Measurements from ENCODE around the gene DGCR6. TPM values are rescaled to one million over a fixed set of nuclear protein-coding genes. Genes with fewer than 3 reads are reported as not detected.
"Not testable (repeated sequence)": the region's sequence is repeated elsewhere in the genome, so short reads cannot be mapped to it uniquely, and the experiment has no call there.

The DGCR6 gene
- polyA plus RNA-seq (2013): 7.3 TPM

GRCh38 chr22:18905540-18906409 lies at the start of gene DGCR6:
DGCR6 (plus strand) TSS chr22:18906320; CDS start chr22:18906375, 55 bp downstream.
- H3K4me3 ChIP-seq (ENCODE audit: control insufficient read depth in 1 of 7, extremely low read depth in 1 of 7, insufficient read depth in 4 of 7, low read depth in 2 of 7, low read length in 6 of 7): no peak within 1 kb of the TSS
- no CpG with 5 or more reads among the region's 77 CpGs for WGBS (ENCODE audit: insufficient coverage)
- ChIA-PET POLR2A (no interaction called here), CTCF (interaction anchor here (1.1 to 1.4 kb wide), 3 partner anchors 26 to 50 kb away, joined by 3 to 7 read pairs (median 3); no protein-coding TSS in a partner anchor)
- no peaks in the 10 kb centered on the region for H3K9me3 ChIP-seq (ENCODE audit: control extremely low read depth in 1 of 5, control insufficient read depth in 4 of 5, insufficient read depth in 2 of 5, low read depth in 1 of 5, low read length in 4 of 5)
- H3K4me1 ChIP-seq (ENCODE audit: control extremely low read depth in 1 of 4, control insufficient read depth in 4 of 4, insufficient read depth in 4 of 4, low read length in 3 of 4): no peaks in the 10 kb centered on the region
- no peak within 1 kb of the TSS for H3K27ac ChIP-seq (ENCODE audit: insufficient read depth in 1 of 2, low read depth in 1 of 2, low read length in 2 of 2, poor library complexity in 1 of 2, severe bottlenecking in 2 of 2)
- DNase-seq: no peak
- H3K36me3 ChIP-seq (ENCODE audit: control insufficient read depth in 4 of 4, insufficient read depth in 4 of 4, low read length in 3 of 4): no peaks in the 10 kb centered on the region
- H3K27me3 ChIP-seq (replicated peaks in 2 of 5; ENCODE audit: control insufficient read depth in 4 of 5, insufficient read depth in 5 of 5, low read length in 4 of 5): no peaks in the 10 kb centered on the region

DNA sequence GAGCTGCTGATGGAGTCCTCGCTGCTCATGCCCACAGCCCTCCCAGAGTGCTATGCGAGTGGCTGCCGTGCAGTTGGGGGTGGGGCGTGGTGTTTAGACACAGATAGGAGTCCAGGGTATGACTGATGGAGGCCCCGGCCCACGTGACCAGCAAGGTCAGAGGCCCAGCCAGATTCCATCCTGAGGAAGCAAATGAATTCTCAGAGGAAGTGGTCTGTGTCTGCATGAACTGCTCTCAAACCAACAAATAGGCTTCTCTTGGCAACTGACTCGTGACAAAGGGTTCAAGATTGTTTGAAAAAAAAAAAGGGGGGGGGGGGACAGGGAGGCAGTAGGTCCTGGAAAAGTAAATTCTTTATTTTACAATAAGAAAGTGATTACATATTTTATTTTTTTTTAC lies 46.8 kb upstream of the DGCR6 start:
- WGBS (ENCODE audit: insufficient coverage): no CpG with 5 or more reads among the region's 7 CpGs
- POLR2A ChIA-PET, CTCF ChIA-PET: not testable (repeated sequence)

GRCh38 chr22:18881260-18881659 lies 24.9 kb upstream of the DGCR6 start:
- H3K9me3 ChIP-seq (ENCODE audit: control extremely low read depth in 1 of 5, control insufficient read depth in 4 of 5, insufficient read depth in 2 of 5, low read depth in 1 of 5, low read length in 4 of 5); H3K27me3 ChIP-seq (replicated peaks in 2 of 5; ENCODE audit: control insufficient read depth in 4 of 5, insufficient read depth in 5 of 5, low read length in 4 of 5); H3K4me3 ChIP-seq (ENCODE audit: control insufficient read depth in 1 of 7, extremely low read depth in 1 of 7, insufficient read depth in 4 of 7, low read depth in 2 of 7, low read length in 6 of 7); H3K4me1 ChIP-seq (ENCODE audit: control extremely low read depth in 1 of 4, control insufficient read depth in 4 of 4, insufficient read depth in 4 of 4, low read length in 3 of 4); H3K36me3 ChIP-seq (ENCODE audit: control insufficient read depth in 4 of 4, insufficient read depth in 4 of 4, low read length in 3 of 4); CTCF ChIA-PET; POLR2A ChIA-PET; H3K27ac ChIP-seq (ENCODE audit: insufficient read depth in 1 of 2, low read depth in 1 of 2, low read length in 2 of 2, poor library complexity in 1 of 2, severe bottlenecking in 2 of 2): not testable (repeated sequence)
- no CpG with 5 or more reads among the region's 3 CpGs for WGBS (ENCODE audit: insufficient coverage)
- DNase-seq: peak in 2 of 3 donors; percentile 0 to 1

More for the DNA sequence above, 46.8 kb upstream of the DGCR6 start:
- H3K9me3 ChIP-seq (ENCODE audit: control extremely low read depth in 1 of 5, control insufficient read depth in 4 of 5, insufficient read depth in 2 of 5, low read depth in 1 of 5, low read length in 4 of 5); H3K4me1 ChIP-seq (ENCODE audit: control extremely low read depth in 1 of 4, control insufficient read depth in 4 of 4, insufficient read depth in 4 of 4, low read length in 3 of 4); H3K27ac ChIP-seq (ENCODE audit: insufficient read depth in 1 of 2, low read depth in 1 of 2, low read length in 2 of 2, poor library complexity in 1 of 2, severe bottlenecking in 2 of 2); H3K36me3 ChIP-seq (ENCODE audit: control insufficient read depth in 4 of 4, insufficient read depth in 4 of 4, low read length in 3 of 4); H3K27me3 ChIP-seq (replicated peaks in 2 of 5; ENCODE audit: control insufficient read depth in 4 of 5, insufficient read depth in 5 of 5, low read length in 4 of 5); DNase-seq; H3K4me3 ChIP-seq (ENCODE audit: control insufficient read depth in 1 of 7, extremely low read depth in 1 of 7, insufficient read depth in 4 of 7, low read depth in 2 of 7, low read length in 6 of 7): not testable (repeated sequence)

GRCh38 chr22:18884465-18884864 lies 21.7 kb upstream of the DGCR6 start:
- CTCF ChIA-PET; POLR2A ChIA-PET; H3K36me3 ChIP-seq (ENCODE audit: control insufficient read depth in 4 of 4, insufficient read depth in 4 of 4, low read length in 3 of 4): not testable (repeated sequence)

GRCh38 chr22:18888115-18888514 lies 18.0 kb upstream of the DGCR6 start:
- no peak for DNase-seq
- Histone ChIP-seq H3K4me3 (ENCODE audit: control insufficient read depth in 1 of 7, extremely low read depth in 1 of 7, insufficient read depth in 4 of 7, low read depth in 2 of 7, low read length in 6 of 7) (no peak overlapping the region), H3K36me3 (ENCODE audit: control insufficient read depth in 4 of 4, insufficient read depth in 4 of 4, low read length in 3 of 4) (no peaks in the 10 kb centered on the region), H3K4me1 (ENCODE audit: control extremely low read depth in 1 of 4, control insufficient read depth in 4 of 4, insufficient read depth in 4 of 4, low read length in 3 of 4) (no peaks in the 10 kb centered on the region), H3K27ac (ENCODE audit: insufficient read depth in 1 of 2, low read depth in 1 of 2, low read length in 2 of 2, poor library complexity in 1 of 2, severe bottlenecking in 2 of 2) (no peak overlapping the region), H3K27me3 (replicated peaks in 2 of 5; ENCODE audit: control insufficient read depth in 4 of 5, insufficient read depth in 5 of 5, low read length in 4 of 5) (no peaks in the 10 kb centered on the region), H3K9me3 (ENCODE audit: control extremely low read depth in 1 of 5, control insufficient read depth in 4 of 5, insufficient read depth in 2 of 5, low read depth in 1 of 5, low read length in 4 of 5) (no peaks in the 10 kb centered on the region)
- no CpG with 5 or more reads among the region's 8 CpGs for WGBS (ENCODE audit: insufficient coverage)
- POLR2A ChIA-PET: no interaction called here
- CTCF ChIA-PET: no interaction called here

More at GRCh38 chr22:18884465-18884864, 21.7 kb upstream of the DGCR6 start:
- H3K4me3 ChIP-seq (ENCODE audit: control insufficient read depth in 1 of 7, extremely low read depth in 1 of 7, insufficient read depth in 4 of 7, low read depth in 2 of 7, low read length in 6 of 7); H3K9me3 ChIP-seq (ENCODE audit: control extremely low read depth in 1 of 5, control insufficient read depth in 4 of 5, insufficient read depth in 2 of 5, low read depth in 1 of 5, low read length in 4 of 5); DNase-seq; H3K4me1 ChIP-seq (ENCODE audit: control extremely low read depth in 1 of 4, control insufficient read depth in 4 of 4, insufficient read depth in 4 of 4, low read length in 3 of 4); H3K27ac ChIP-seq (ENCODE audit: insufficient read depth in 1 of 2, low read depth in 1 of 2, low read length in 2 of 2, poor library complexity in 1 of 2, severe bottlenecking in 2 of 2); H3K27me3 ChIP-seq (replicated peaks in 2 of 5; ENCODE audit: control insufficient read depth in 4 of 5, insufficient read depth in 5 of 5, low read length in 4 of 5): not testable (repeated sequence)
- 100% methylated on average over 2 of the region's 4 CpGs for WGBS (ENCODE audit: insufficient coverage)

DNA sequence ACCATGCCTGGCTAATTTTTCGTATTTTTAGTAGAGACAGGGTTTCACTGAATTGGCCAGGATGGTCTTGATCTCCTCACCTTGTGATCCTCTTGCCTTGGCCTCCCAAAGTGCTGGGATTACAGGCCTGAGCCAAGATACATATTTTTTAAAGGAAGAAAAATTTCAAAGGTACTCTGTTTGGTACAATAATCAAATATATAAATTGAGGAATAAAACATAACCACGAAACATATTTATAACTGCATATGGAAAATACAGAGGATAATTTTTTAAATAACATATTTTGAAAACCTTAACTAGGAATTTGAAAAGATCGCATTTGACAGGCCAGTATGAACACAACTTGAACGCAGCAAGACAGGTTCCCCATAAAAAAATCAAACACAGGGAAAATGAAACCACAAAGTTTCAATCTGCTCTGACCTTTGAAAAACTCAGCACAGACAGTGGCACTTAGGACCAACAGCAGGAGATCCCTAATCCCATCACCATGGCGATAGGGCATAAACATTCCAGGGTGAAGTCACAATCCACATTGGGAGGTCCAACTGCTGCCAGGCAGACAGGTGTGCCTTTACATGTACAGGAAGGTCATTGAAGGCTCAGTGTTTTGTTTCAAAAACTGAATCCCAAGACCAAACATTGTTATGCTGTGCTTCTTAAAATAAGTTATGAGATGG lies 15.5 kb upstream of the DGCR6 start:
- POLR2A ChIA-PET: not testable (repeated sequence)

GRCh38 chr22:18893775-18894174 lies 12.3 kb upstream of the DGCR6 start:
- WGBS (ENCODE audit: insufficient coverage): no CpG with 5 or more reads among the region's 4 CpGs

More for the DNA sequence above, 15.5 kb upstream of the DGCR6 start:
- no CpG with 5 or more reads among the region's 5 CpGs for WGBS (ENCODE audit: insufficient coverage)
- H3K9me3 ChIP-seq (ENCODE audit: control extremely low read depth in 1 of 5, control insufficient read depth in 4 of 5, insufficient read depth in 2 of 5, low read depth in 1 of 5, low read length in 4 of 5); H3K27me3 ChIP-seq (replicated peaks in 2 of 5; ENCODE audit: control insufficient read depth in 4 of 5, insufficient read depth in 5 of 5, low read length in 4 of 5); H3K27ac ChIP-seq (ENCODE audit: insufficient read depth in 1 of 2, low read depth in 1 of 2, low read length in 2 of 2, poor library complexity in 1 of 2, severe bottlenecking in 2 of 2); CTCF ChIA-PET; DNase-seq; H3K4me3 ChIP-seq (ENCODE audit: control insufficient read depth in 1 of 7, extremely low read depth in 1 of 7, insufficient read depth in 4 of 7, low read depth in 2 of 7, low read length in 6 of 7); H3K36me3 ChIP-seq (ENCODE audit: control insufficient read depth in 4 of 4, insufficient read depth in 4 of 4, low read length in 3 of 4); H3K4me1 ChIP-seq (ENCODE audit: control extremely low read depth in 1 of 4, control insufficient read depth in 4 of 4, insufficient read depth in 4 of 4, low read length in 3 of 4): not testable (repeated sequence)

More at GRCh38 chr22:18893775-18894174, 12.3 kb upstream of the DGCR6 start:
- H3K9me3 ChIP-seq (ENCODE audit: control extremely low read depth in 1 of 5, control insufficient read depth in 4 of 5, insufficient read depth in 2 of 5, low read depth in 1 of 5, low read length in 4 of 5); CTCF ChIA-PET; H3K36me3 ChIP-seq (ENCODE audit: control insufficient read depth in 4 of 4, insufficient read depth in 4 of 4, low read length in 3 of 4); H3K4me1 ChIP-seq (ENCODE audit: control extremely low read depth in 1 of 4, control insufficient read depth in 4 of 4, insufficient read depth in 4 of 4, low read length in 3 of 4); H3K4me3 ChIP-seq (ENCODE audit: control insufficient read depth in 1 of 7, extremely low read depth in 1 of 7, insufficient read depth in 4 of 7, low read depth in 2 of 7, low read length in 6 of 7); POLR2A ChIA-PET; DNase-seq; H3K27ac ChIP-seq (ENCODE audit: insufficient read depth in 1 of 2, low read depth in 1 of 2, low read length in 2 of 2, poor library complexity in 1 of 2, severe bottlenecking in 2 of 2); H3K27me3 ChIP-seq (replicated peaks in 2 of 5; ENCODE audit: control insufficient read depth in 4 of 5, insufficient read depth in 5 of 5, low read length in 4 of 5): not testable (repeated sequence)

Measured in common myeloid progenitor, CD34-positive (primary cell).